NCI-H187 treated with DMSO at 0.1 percent for 48 hours (cell line): ENCODE measurements around the gene PLA2R1.

ENCODE experiments used
- DNase-seq: peaks from one replicate; lab custom pipeline; 2025; lab: John Stamatoyannopoulos, UW

Gene PLA2R1

GRCh38 chr2:160033732-160034392 lies 28.6 kb downstream of the PLA2R1 start:
- DNase-seq = no peak

GRCh38 chr2:160029270-160029628 lies 33.2 kb downstream of the PLA2R1 start:
- DNase-seq = no peak

DNA sequence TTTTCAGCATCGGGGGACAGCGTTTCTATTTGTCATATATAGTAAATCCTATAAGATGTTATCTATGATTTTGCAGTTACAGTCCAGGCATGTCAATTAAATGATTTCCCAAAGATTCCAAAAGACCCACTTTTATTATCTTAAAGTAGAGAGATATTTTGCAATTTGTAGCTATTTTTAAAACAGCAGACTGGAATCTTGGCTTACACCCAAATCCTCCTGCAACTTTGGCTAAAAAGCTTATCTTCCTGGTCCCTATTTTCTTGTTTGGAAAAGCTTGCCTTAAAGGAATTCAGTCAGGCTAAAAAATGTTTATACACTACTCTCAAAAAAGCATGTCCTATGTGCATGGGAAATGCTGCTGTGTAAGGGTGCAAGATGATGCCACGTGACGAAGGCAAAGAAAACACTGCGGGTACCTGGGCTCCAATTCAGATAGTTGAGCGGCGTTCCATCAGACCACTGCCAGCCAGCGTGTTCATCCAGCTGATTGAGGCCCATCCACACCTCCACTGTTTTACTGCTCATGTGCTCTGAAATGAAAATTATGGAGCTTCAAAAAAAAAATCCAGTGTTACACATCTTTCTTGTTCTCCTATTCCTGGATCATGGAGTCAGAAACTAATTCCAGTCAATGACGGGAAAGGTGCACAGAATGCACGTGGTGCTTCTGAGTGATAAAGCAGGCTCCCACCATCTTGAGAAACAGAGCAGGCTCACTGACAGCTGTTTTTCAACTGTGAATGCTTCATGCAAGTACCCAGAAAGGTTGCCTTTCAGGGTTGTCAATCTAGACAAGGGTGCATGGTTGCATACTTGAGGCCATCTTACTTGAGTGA lies 33.8 kb downstream of the PLA2R1 start:
- DNase-seq = no peak

DNA sequence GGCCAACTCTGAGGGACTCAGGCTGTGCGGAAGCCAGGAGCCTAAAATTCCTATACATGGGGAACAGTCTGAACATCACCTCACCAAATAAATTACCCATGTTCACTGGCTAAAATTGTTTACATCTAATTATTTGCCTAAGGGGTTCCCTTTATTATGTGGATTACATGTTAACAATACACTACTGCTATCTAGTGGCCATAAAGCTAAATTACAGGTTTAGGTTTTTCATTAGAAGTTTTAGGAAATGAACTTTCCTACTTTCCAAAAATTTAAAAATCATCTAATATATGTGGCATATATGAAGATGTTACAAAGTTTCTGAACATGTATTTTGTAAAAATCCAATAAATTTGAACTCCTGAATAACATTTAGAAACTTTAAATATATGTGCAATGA lies 40.3 kb downstream of the PLA2R1 start:
- DNase-seq = no peak

DNA sequence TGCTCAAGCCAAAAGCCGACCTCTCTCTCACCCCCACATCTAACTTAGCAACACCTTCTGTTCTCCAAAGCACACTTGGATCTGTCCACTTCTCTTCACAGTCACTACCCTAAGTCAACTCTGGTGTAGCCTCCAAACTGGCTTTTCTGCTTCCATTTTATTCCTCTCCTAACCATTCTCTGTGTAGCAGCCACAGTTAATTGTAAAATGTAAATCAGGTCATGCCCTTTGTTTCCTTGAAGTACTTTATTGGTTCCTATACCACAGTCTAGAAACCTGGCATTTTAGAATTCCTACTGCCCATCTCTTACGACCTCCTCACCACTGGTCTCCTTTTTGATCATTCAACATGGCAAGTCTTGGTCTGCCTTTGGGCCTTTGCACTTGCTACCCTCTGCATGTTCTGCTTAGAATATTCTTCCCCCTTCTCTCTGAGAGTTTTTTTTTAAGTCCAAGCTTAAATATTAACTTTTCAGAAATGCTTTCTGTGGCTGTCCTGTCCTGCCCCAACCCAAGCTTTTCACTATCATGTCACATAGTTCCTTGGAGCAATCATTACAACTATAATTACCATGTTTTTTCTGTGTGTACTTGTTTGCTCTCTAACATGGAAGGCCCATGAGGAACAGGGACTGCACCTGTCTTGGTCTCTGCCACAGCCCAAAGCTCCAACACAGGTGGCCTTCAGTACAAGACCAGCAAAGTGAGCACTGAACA lies 42.9 kb downstream of the PLA2R1 start:
- DNase-seq = no peak

DNA sequence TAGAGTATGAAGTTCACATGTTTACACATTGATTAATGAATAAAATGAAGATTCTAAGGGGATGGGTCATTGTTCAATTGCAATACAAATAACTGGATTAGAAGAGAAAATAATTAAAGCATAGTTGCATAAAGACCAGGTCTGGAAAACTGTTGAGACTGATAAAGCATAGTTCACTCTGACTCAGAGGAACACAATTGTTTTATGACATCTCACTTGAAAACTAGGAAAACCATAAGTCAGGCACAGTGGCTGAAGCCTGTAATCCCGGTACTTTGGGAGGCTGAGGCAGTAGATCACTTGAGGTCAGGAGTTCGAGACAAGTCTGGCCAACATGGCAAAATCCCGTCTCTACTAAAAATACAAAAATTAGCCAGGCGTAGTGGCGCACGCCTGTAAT lies 46.7 kb downstream of the PLA2R1 start:
- no peak for DNase-seq

GRCh38 chr2:160014227-160014626 lies 48.2 kb downstream of the PLA2R1 start:
- no peak for DNase-seq

DNA sequence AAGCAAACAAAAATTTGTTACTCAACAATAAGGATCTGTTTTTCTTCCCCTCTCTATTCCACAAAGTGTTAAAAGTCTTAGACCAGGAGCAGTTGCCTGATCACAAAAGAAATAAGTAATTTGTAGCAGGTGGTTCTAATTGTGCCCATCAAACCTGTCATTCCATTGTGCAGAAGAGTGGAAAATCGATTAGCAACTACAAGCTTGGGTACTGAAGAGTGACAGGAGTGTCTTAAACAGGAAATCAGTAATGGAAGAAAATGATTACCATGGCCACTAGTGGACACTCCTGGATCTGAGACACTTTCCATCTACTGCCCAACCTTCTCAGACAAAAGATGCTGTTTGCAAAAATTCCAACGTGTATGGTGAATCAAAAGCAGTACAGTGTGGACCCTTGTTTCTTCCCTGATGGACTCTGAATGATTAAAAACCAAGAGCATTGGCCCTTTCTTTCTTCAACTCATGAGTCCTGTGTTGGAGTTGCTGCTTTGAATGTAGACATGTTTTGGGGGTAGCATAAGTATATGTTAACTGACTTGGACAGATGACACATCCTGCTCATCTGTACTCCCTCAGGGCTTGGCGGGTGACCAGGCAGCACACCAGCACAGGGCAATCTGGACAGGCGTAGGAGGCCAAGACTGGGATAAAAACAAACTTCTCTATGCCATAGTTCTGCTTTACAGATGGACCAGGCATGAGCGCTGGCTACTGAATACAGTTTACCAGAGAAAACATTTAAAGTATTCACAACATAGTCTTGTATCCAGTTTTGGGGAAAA lies 51.9 kb downstream of the PLA2R1 start:
- DNase-seq = no peak

DNA sequence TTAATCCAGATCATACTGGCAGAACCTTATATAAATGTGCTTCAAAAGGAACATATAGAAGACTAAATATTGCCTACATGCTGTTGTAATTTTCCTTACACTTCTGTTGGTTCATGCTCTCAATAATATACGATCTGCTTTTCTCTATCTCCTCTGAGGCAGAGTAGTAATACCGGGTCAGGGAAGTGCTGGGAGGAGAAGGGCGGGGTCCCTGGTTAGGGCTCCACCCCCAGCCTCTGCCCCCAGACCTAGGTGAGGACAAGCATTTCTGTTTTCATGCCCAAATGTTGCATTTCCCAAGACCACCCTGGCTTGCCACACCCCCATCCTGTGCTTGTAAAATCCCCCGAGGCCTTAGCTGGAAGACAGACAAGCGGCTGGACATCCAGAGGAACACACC lies 55.3 kb downstream of the PLA2R1 start:
- no peak for DNase-seq

GRCh38 chr2:160006475-160006874 lies 55.9 kb downstream of the PLA2R1 start:
- no peak for DNase-seq

DNA sequence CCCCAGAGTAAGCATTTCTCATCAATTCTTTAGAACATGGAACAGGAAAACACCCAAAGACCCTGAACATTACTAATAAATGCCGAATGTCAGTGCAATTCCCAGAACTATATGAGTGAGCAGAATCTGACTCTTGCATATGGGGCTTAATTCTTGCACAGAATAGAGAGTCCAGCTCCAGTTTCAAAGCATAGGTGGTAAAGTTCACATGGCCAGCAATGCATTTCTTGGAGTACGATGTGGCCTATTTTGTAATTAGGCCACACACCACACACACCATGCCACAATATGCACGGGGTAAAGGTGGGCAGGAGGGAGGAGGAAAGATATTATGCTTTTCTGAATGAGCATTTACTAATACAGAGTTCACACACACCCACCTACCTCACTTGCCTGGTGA lies 56.5 kb downstream of the PLA2R1 start:
- no peak for DNase-seq

- DNase-seq = no peak
Measured at GRCh38 chr2:160005476-160005875, 56.9 kb downstream of the PLA2R1 start.

DNA sequence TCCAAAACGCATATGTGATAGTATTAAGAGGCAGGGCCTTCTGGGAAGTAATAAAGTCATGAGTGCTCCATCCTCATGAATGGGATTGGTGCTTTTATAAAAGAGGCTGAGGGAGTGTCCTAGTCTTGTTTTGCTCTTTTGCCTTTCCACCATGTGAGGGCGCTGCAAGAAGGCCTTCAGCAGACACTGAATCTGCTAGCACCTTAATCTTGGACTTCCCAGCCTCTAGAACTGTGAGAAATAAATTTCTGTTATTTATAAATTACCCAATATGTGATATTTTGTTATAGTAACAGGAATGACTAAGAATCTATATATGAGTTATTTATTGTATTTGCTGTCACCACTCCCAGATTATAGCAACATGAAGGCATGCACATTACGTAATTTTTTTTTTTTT lies 63.5 kb downstream of the PLA2R1 start:
- DNase-seq = no peak

GRCh38 chr2:159998243-159998642 lies 64.2 kb downstream of the PLA2R1 start:
- no peak for DNase-seq

GRCh38 chr2:159996792-159997546 lies 65.4 kb downstream of the PLA2R1 start:
- DNase-seq = no peak

DNA sequence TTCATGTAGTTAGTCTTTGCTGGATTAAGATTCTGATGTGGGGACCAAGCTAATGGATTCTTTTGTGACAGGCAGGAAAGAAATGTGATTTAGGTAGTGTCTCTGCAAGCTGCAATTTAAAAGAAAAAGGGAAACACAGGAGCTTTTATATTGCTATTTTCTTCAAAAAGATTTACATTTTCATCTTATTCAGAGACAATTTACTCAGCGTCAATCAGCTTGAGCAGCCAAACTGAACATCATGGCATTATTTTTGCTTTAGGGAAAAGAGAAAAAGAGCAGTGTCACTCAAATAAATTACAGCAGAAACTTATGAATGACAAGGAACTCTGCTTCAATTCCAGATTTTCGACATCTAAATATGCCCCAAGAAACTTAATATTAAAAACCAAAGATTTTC lies 67.4 kb downstream of the PLA2R1 start:
- DNase-seq = no peak

DNA sequence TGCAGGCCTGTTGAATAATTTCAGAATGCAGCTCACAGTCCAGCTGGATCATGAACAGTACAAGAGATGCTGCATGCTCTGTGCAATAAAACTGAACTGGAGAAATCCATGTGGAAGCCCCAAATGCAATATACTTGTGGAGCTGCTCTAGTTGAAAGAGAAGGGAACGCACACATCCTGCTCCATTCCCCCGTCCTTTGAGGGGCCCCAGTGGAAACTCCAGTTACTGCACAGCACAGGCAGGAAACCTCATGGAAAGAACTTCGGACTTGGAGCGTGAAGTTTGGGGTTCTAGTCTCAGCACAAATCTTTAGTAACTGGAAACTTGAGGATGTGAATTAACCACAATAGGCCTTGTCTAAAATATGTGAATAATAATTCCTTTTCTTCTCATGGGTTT lies 73.2 kb downstream of the PLA2R1 start:
- no peak for DNase-seq

- no peak for DNase-seq
Measured at GRCh38 chr2:159988412-159988970, 73.9 kb downstream of the PLA2R1 start.

- no peak for DNase-seq
Measured at GRCh38 chr2:159987181-159987580, 75.2 kb downstream of the PLA2R1 start.

DNA sequence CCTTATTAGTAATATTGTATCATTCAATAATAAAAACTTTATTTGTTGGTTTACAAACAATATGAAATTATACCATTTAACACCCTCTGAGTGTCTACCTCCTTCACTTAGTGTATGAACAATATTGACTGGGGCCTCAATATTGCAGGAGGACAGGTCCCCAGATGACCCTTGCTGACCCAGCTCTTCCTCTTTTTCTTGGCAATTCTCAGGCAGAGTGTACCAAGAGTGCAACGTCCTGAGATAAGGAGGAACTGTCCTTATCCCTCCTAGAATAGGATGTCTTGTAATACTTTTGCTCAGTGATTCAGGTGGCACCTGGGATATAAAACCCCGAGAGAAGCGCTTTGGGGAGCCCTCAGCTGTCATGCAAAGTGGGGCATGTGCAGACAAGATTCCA lies 76.8 kb downstream of the PLA2R1 start:
- no peak for DNase-seq

GRCh38 chr2:159984034-159984433 lies 78.4 kb downstream of the PLA2R1 start:
- DNase-seq = no peak
